ENCODE measurements around the gene TRIM24.
"Not testable (repeated sequence)": the region's sequence is repeated elsewhere in the genome, so short reads cannot be mapped to it uniquely, and the experiment has no call there.

TRIM24 gene

GRCh38 chr7:138460649-138461607 lies 869 bp downstream of the TRIM24 start:
- peak; percentile 84 for DNase-seq (ENCODE audit: low spot score)

DNA sequence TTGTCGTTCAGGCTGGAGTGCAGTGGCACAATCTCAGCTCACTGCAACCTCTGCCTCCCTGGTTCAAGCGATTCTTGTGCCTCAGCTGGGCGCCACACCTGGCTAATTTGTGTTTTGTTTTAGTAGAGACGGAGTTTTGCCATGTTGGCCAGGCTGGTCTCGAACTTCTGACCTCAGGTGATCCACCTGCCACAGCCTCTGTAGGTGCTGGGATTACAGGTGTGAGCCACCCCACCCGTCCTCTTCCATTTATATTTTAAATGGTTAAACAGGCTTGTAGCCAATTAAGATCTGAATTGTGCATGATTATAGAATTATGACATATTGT lies 3.2 kb downstream of the TRIM24 start:
- DNase-seq (ENCODE audit: low spot score), result not testable (repeated sequence)

DNA sequence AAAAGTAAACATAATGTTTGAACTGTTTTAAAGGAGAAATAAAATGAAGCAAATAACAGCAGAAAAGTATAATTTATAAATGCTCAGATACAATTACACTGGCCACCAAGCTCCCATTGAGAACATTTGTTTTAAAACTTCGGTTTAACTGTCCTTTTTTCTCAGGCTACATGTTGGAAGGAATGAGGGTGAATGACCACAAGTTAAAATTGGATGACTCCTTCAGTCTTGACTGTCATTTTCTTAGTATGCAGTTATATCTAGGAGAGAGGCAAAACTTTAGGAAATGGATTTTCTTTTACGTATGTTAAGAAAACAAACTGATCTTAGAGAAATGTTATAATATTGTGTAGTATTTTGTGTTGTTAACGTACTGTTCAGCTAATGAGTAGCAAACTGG lies 5.0 kb downstream of the TRIM24 start:
- no peak for DNase-seq (ENCODE audit: low spot score)

- not testable (repeated sequence) for DNase-seq (ENCODE audit: low spot score)
Observed at GRCh38 chr7:138466069-138466756, 6.2 kb downstream of the TRIM24 start.

- peak; percentile 30 for DNase-seq (ENCODE audit: low spot score)
Observed at GRCh38 chr7:138468244-138469123, 8.4 kb downstream of the TRIM24 start.

DNA sequence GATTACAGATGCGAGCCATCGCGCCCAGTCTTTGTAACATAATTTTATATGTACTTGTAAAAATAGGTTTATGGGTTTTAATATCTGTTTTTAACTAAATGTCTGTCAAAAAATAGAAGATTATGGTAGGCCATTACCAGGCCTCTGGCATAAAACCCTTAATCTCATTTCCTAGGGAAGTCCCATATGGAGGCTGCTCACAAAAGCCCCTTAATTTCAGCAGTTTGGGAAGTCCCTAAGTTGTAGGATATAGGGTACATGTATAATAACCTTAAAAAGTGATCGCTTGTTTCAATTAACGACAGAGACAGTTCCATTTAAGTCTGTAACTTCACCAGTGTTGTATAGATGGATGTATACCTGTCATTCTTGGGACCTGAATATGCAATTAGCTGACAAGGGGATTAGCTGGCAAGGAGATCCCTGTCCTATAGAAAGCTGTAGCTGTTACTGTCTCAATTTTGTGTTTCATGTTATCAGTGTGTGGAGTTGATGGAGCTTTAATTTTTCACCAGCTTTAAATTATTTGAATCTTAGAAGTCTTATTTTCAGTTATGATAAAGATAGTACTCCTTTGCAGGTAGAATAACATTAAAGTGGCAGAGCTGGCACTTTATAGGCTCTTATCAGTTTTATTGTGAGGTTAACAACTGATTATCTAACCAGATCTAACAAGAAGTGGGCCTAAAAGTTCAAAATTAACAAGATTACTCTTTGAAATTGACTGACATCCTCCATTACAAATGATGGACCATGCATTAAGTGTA lies 10.5 kb downstream of the TRIM24 start:
- no peak for DNase-seq (ENCODE audit: low spot score)

GRCh38 chr7:138472292-138473079 lies 12.4 kb downstream of the TRIM24 start:
- DNase-seq (ENCODE audit: low spot score), result no peak

GRCh38 chr7:138475377-138475776 lies 15.3 kb downstream of the TRIM24 start:
- no peak for DNase-seq (ENCODE audit: low spot score)

DNA sequence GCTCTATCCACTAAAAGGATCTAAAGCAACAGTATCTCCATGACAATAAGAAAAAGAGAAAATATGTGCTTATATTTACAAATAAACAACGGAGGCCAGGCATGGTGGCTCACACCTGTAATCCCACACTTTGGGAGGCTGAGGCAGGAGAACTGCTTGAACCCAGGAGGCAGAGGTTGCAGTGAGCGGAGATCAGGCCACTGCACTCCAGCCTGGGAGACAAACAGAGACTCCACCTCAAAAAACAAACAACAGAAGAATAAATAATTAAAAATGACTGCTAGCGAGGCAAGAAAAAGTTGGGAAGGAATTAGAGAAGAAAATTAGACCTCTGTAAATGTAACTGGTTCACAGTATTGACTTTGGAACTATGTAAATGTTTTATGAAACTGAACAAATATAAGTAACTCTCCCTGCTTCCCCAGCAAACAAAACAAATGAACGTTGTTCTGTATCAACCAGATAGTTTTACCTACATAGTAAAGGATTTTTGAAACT lies 17.1 kb downstream of the TRIM24 start:
- DNase-seq (ENCODE audit: low spot score), result no peak

- no peak for DNase-seq (ENCODE audit: low spot score)
Observed at GRCh38 chr7:138477581-138477980, 17.5 kb downstream of the TRIM24 start.

GRCh38 chr7:138478499-138478908 lies 18.4 kb downstream of the TRIM24 start:
- no peak for DNase-seq (ENCODE audit: low spot score)

DNA sequence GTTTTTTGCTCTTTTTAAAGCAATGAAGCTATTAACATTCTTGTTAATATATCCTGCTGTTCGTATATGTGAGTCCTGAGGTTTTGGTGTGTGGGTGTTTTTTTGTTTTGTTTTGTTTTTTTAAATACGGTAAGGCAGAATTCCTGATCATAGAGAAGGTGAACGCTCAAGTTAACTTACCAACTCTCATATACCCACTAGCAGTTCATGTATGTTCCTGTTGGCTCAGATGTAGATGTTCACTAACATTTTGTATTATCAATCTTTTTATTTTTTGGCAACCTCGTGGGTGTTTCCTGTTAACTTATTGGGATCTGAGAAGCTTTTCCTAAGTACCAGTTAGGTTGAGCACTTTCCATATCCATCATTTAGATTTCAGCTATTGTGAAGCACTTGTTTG lies 20.5 kb downstream of the TRIM24 start:
- no peak for DNase-seq (ENCODE audit: low spot score)

GRCh38 chr7:138481447-138482380 lies 21.7 kb downstream of the TRIM24 start:
- DNase-seq (ENCODE audit: low spot score), result no peak

GRCh38 chr7:138483531-138483930 lies 23.5 kb downstream of the TRIM24 start:
- no peak for DNase-seq (ENCODE audit: low spot score)

DNA sequence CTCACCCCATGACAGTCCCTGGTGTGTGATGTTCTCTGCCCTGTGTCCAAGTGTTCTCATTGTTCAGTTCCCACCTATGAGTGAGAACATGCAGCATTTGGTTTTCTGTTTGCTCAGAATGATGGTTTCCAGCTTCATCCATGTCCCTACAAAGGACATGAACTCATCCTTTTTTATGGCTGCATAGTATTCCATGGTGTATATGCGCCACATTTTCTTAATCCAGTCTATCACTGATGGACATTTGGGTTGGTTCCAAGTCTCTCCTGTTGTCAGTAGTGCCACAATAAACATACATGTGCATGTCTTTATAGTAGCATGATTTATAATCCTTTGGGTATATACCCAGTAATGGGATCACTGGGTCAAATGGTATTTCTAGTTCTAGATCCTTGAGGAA lies 25.4 kb downstream of the TRIM24 start:
- not testable (repeated sequence) for DNase-seq (ENCODE audit: low spot score)

- not testable (repeated sequence) for DNase-seq (ENCODE audit: low spot score)
Observed at GRCh38 chr7:138489139-138489538, 29.1 kb downstream of the TRIM24 start.

- no peak for DNase-seq (ENCODE audit: low spot score)
Observed at GRCh38 chr7:138491612-138492386, 31.7 kb downstream of the TRIM24 start.

DNA sequence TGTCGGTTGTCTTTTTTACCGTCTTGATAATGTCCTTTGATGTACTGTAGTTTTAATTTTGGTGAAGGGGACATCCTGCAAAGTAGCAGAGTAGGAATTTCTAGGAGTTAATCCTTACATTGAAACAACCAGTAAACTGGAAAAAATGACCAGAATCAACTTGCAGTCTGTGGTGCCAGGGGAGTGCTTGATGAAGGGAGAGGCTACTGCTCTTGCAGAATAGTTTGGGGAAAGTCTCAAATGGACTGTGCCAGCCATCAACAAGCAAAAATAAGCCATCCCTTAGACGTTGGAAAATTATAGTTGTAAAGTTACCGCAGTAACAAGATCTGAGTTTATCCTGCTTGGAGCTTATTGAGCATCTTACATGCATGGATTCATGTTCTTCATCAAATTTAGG lies 32.4 kb downstream of the TRIM24 start:
- no peak for DNase-seq (ENCODE audit: low spot score)

- DNase-seq (ENCODE audit: low spot score), result no peak
Observed at GRCh38 chr7:138493535-138493934, 33.5 kb downstream of the TRIM24 start.

Measured in D341Med (cell line).